ENCODE results near the gene SLC38A2. TPM values are rescaled to one million over a fixed set of nuclear protein-coding genes. Genes with fewer than 3 reads are reported as not detected.

The SLC38A2 gene
- 816 and 955 TPM in 2 replicates for total RNA-seq

GRCh38 chr12:46372544-46373300 lies at the start of gene SLC38A2:
SLC38A2 (minus strand) TSS chr12:46372773; CDS start chr12:46371293, 1,480 bp downstream.

Other genes with a start within 250 kb of the SLC38A2 start
- 30.3 and 45.5 TPM in 2 replicates for gene SLC38A1, start 103.7 kb downstream of the SLC38A2 start, total RNA-seq